Measurements from ENCODE around the gene TRPV5.

The TRPV5 gene

GRCh38 chr7:142956951-142957623, 23.5 kb upstream of the TRPV5 start:
- ChIA-PET POLR2A (no interaction called here), CTCF (interaction anchor here (1.3 kb wide), 1 partner anchor 258 kb away, joined by 3 read pairs; no protein-coding TSS in a partner anchor)
- H3K4me3 ChIP-seq (ENCODE audit: low read depth, low read length), result no peak overlapping the region
- TF ChIP-seq CTCF (IDR thresholded peaks at IDR 0.05; ENCODE audit: insufficient read depth, low read length, missing control alignments), result no peak
- no peak for DNase-seq (ENCODE audit: low read depth, low spot score)

- TF ChIP-seq CTCF (IDR thresholded peaks at IDR 0.05; ENCODE audit: insufficient read depth, low read length, missing control alignments), result no peak
- ChIA-PET POLR2A (no interaction called here), CTCF (no interaction called here)
- no peak overlapping the region for H3K4me3 ChIP-seq (ENCODE audit: low read depth, low read length)
- no peak for DNase-seq (ENCODE audit: low read depth, low spot score)
Observed at GRCh38 chr7:142954680-142955268, 21.2 kb upstream of the TRPV5 start.

- ChIA-PET CTCF (no interaction called here), POLR2A (no interaction called here)
- no peak for DNase-seq (ENCODE audit: low read depth, low spot score)
- no peak for TF ChIP-seq CTCF (IDR thresholded peaks at IDR 0.05; ENCODE audit: insufficient read depth, low read length, missing control alignments)
- no peak overlapping the region for H3K4me3 ChIP-seq (ENCODE audit: low read depth, low read length)
Observed at GRCh38 chr7:142950235-142950634, 16.7 kb upstream of the TRPV5 start.

GRCh38 chr7:142948603-142949002, 15.1 kb upstream of the TRPV5 start:
- no peak for DNase-seq (ENCODE audit: low read depth, low spot score)
- no peak for TF ChIP-seq CTCF (IDR thresholded peaks at IDR 0.05; ENCODE audit: insufficient read depth, low read length, missing control alignments)
- no peak overlapping the region for H3K4me3 ChIP-seq (ENCODE audit: low read depth, low read length)
- ChIA-PET POLR2A (no interaction called here), CTCF (no interaction called here)

GRCh38 chr7:142945001-142945400, 11.5 kb upstream of the TRPV5 start:
- TF ChIP-seq CTCF (IDR thresholded peaks at IDR 0.05; ENCODE audit: insufficient read depth, low read length, missing control alignments), result no peak
- H3K4me3 ChIP-seq (ENCODE audit: low read depth, low read length), result no peak overlapping the region
- DNase-seq (ENCODE audit: low read depth, low spot score), result no peak
- CTCF ChIA-PET, result no interaction called here
- POLR2A ChIA-PET, result no interaction called here

GRCh38 chr7:142943706-142944268, 10.2 kb upstream of the TRPV5 start:
- H3K4me3 ChIP-seq (ENCODE audit: low read depth, low read length), result no peak overlapping the region
- no peak for TF ChIP-seq CTCF (IDR thresholded peaks at IDR 0.05; ENCODE audit: insufficient read depth, low read length, missing control alignments)
- CTCF ChIA-PET, result no interaction called here
- POLR2A ChIA-PET, result no interaction called here
- DNase-seq (ENCODE audit: low read depth, low spot score), result no peak

Data from AG04449 (cell line).